SK-N-SH (cell line): ENCODE results near the gene CAMK2N1. TPM values are rescaled to one million over a fixed set of nuclear protein-coding genes. Genes with fewer than 3 reads are reported as not detected.
A peak's percentile ranks its signal among the peaks of the same experiment; 100 is the strongest.

Source experiments
- CTCF ChIA-PET: fragments of 300-600, 350-600 bp; formaldehyde crosslinking; extraction: SDS; loops from one replicate; lab custom pipeline; 2021; lab: Yijun Ruan, JAX
- POLR2A ChIA-PET: fragments of 350-600 bp; sonication (Branson Sonifier 250); formaldehyde crosslinking; extraction: SDS; loops from one replicate; lab custom pipeline; 2020; ENCODE audit warnings: antibody characterized with exemption, inconsistent platforms; lab: Yijun Ruan, JAX
- DNase-seq: peaks from one replicate; pipeline ENCODE4 v3.0.0; 2012
- H2AFZ ChIP-seq: fragments of 200-600 bp; sonication (generic); 2 replicates; pipeline ENCODE4 v1.8.1; 2016; ENCODE audit warnings: antibody characterized with exemption, mild to moderate bottlenecking, low read depth
- H3F3A ChIP-seq: fragments of 200-600 bp; sonication (generic); replicated peaks from 2 replicates; pipeline ENCODE3; 2016; ENCODE audit warnings: antibody characterized with exemption, mild to moderate bottlenecking; ENCODE audit not compliant: insufficient read depth
- H3K27ac ChIP-seq, 2 experiments: fragments of 200-500 bp in 1 of 2; fragments of 200-600 bp in 1 of 2; sonication (Bioruptor generic) in 1 of 2; sonication (generic), shearing (Covaris generic) in 1 of 2; 2 replicates each; pipeline versions ENCODE4 v1.5.1 to v1.6.1; 2014 to 2016; ENCODE audit warnings: low read depth in 2 of 2, inconsistent platforms in 1 of 2, low read length in 1 of 2, mild to moderate bottlenecking in 1 of 2, mixed read lengths in 1 of 2
- H3K27me3 ChIP-seq: fragments of 200-600 bp; sonication (generic), shearing (Covaris generic); 2 replicates; pipeline ENCODE4 v1.6.1; 2016; ENCODE audit warnings: mixed run types; ENCODE audit not compliant: insufficient read depth
- H3K36me3 ChIP-seq, 2 experiments: fragments of 200-500 bp in 1 of 2; fragments of 200-600 bp in 1 of 2; sonication (Bioruptor generic) in 1 of 2; sonication (generic) in 1 of 2; replicated peaks in 1 of 2; 2 replicates each; pipeline versions ENCODE3 to v1.5.1; 2014 to 2016; ENCODE audit warnings: low read length in 1 of 2, mild to moderate bottlenecking in 1 of 2; ENCODE audit not compliant: insufficient read depth in 2 of 2, control insufficient read depth in 1 of 2
- H3K4me1 ChIP-seq, 2 experiments: fragments of 200-500 bp in 1 of 2; fragments of 200-600 bp in 1 of 2; sonication (Bioruptor generic) in 1 of 2; sonication (generic), shearing (Covaris generic) in 1 of 2; 2 replicates each; pipeline versions ENCODE4 v1.5.1 to v1.6.1; 2014 to 2016; ENCODE audit warnings: low read depth in 1 of 2, low read length in 1 of 2, mixed run types in 1 of 2; ENCODE audit not compliant: insufficient read depth in 2 of 2, control insufficient read depth in 1 of 2
- H3K4me2 ChIP-seq: fragments of 200-600 bp; sonication (generic), shearing (Covaris generic); 2 replicates; pipeline ENCODE4 v1.6.1; 2017; ENCODE audit warnings: mixed run types
- H3K4me3 ChIP-seq, 2 experiments: fragments of 200-500 bp in 1 of 2; fragments of 200-600 bp in 1 of 2; sonication (Bioruptor generic) in 1 of 2; sonication (generic), shearing (Covaris generic) in 1 of 2; 2 replicates each; pipeline versions ENCODE4 v1.5.1 to v1.8.1; 2014 to 2016; ENCODE audit warnings: low read depth in 2 of 2, inconsistent platforms in 1 of 2, low read length in 1 of 2, mild to moderate bottlenecking in 1 of 2, mixed read lengths in 1 of 2, moderate library complexity in 1 of 2
- H3K79me2 ChIP-seq: fragments of 200-600 bp; sonication (generic); 2 replicates; pipeline ENCODE4 v1.8.1; 2017; ENCODE audit warnings: mild to moderate bottlenecking; ENCODE audit not compliant: insufficient read depth
- H3K9ac ChIP-seq: fragments of 200-600 bp; sonication (generic); 2 replicates; pipeline ENCODE4 v1.6.1; 2017; ENCODE audit warnings: mixed run types
- H3K9me2 ChIP-seq: fragments of 200-600 bp; sonication (generic); 2 replicates; pipeline ENCODE4 v1.6.1; 2017; ENCODE audit warnings: mixed run types
- H3K9me3 ChIP-seq: fragments of 200-600 bp; sonication (generic); 2 replicates; pipeline ENCODE4 v1.6.1; 2017; ENCODE audit warnings: mixed run types, mild to moderate bottlenecking, moderate library complexity
- H4K20me1 ChIP-seq: fragments of 200-600 bp; sonication (generic); 2 replicates; pipeline ENCODE4 v1.6.1; 2017; ENCODE audit warnings: mild to moderate bottlenecking, mixed run types; ENCODE audit not compliant: insufficient read depth
- EP300 ChIP-seq, 2 experiments: IDR thresholded peaks; 2 replicates each; pipeline versions ENCODE4 v1.4.0 to v1.6.1; 2012; ENCODE audit warnings: borderline replicate concordance in 1 of 2, low read depth in 1 of 2, low read length in 1 of 2
- EZH2phosphoT487 ChIP-seq: fragments of 200-600 bp; sonication (generic); IDR thresholded peaks from 2 replicates; pipeline ENCODE4 v1.6.1; 2017; ENCODE audit warnings: low read depth, mixed run types, mild to moderate bottlenecking, antibody characterized with exemption, moderate library complexity, borderline replicate concordance
- SMC3 ChIP-seq: IDR thresholded peaks from 2 replicates; pipeline ENCODE4 v1.6.1; 2012; ENCODE audit warnings: low read depth, low read length, improper control_type of control experiment
- WGBS: methylation state at CpG from one replicate; pipeline ENCODE4 v1.1.6; 2017; ENCODE audit warnings: low lambda C conversion rate; 5-methylcytosine and 5-hydroxymethylcytosine counted together
- polyA plus RNA-seq, 3 experiments: library from polyadenylated mRNA; depleted of rRNA; stranded (reverse); fragments of >200 nt; gene quantifications; 2 replicates each; pipeline ENCODE4 v1.2.3, GENCODE V29; 2012
- TF ChIP-seq, protein P1 (sequence below): fragments of 150-350 bp; IDR thresholded peaks from 2 replicates; pipeline ENCODE4 v1.6.1; 2017; ENCODE audit warnings: antibody characterized with exemption, low read length, low read depth, borderline replicate concordance
- TF ChIP-seq, protein P2 (sequence below): IDR thresholded peaks from 2 replicates; pipeline ENCODE4 v1.4.0; 2012; ENCODE audit warnings: low read depth, borderline replicate concordance
- TF ChIP-seq, protein P3 (sequence below): IDR thresholded peaks from 2 replicates; pipeline ENCODE4 v1.6.1; 2012; ENCODE audit warnings: mild to moderate bottlenecking, low read depth, low read length, moderate library complexity
- TF ChIP-seq, protein P4 (sequence below): IDR thresholded peaks from 2 replicates; pipeline ENCODE4; 2012

Gene CAMK2N1
- polyA plus RNA-seq, 1 of the 3 experiments (the other 2 are of a cell fraction): 5.3 TPM

DNA sequence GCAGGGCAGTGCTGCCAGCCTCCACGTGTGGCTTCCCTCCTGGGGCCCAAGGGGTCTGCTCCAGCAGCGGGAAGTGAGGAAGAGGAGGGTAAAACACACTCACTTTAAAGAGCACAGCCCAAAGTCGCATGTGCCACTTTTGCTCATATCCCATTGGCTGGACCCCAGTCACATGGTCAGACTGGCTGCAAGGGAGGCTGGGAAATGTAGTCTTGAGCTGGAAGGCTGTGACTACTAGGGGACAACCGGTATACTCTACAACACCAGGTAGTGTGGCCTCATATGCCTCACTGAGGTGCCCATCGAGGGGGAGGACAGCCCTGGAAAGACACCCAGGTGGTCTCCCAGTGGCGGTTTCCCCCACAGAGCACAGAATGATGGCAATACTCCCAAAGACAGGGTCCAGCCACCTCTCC lies 45.2 kb downstream of the CAMK2N1 start:
- Histone ChIP-seq H3K79me2 (no peaks in the 10 kb centered on the region), H3F3A (no peaks in the 10 kb centered on the region), H3K27ac (no peak overlapping the region), H3K9me2 (no peaks in the 10 kb centered on the region), H3K4me3 (no peak overlapping the region), H3K36me3 (no peaks in the 10 kb centered on the region), H3K4me2 (no peak overlapping the region), H2AFZ (0 out of 2 replicates have a peak overlapping the region, but pooled peaks have one; percentile 56), H3K27me3 (no peaks in the 10 kb centered on the region; the same call in 1 of the 2 replicates), H3K9me3 (no peaks in the 10 kb centered on the region), H3K9ac (no peak overlapping the region), H3K4me1 (peaks cover 0 to 11% of the 10 kb centered on the region in 2 experiments; a peak in 1 of 4 replicates), H4K20me1 (no peaks in the 10 kb centered on the region)
- DNase-seq: peak; percentile 80
- ChIA-PET POLR2A (no interaction called here), CTCF (interaction anchor here (0.8 to 3.4 kb wide), 6 partner anchors 8 to 228 kb away, joined by 3 to 16 read pairs (median 6); no protein-coding TSS in a partner anchor)
- WGBS: 20% methylated on average over 5 of the region's 6 CpGs
- TF ChIP-seq, protein P1, sequence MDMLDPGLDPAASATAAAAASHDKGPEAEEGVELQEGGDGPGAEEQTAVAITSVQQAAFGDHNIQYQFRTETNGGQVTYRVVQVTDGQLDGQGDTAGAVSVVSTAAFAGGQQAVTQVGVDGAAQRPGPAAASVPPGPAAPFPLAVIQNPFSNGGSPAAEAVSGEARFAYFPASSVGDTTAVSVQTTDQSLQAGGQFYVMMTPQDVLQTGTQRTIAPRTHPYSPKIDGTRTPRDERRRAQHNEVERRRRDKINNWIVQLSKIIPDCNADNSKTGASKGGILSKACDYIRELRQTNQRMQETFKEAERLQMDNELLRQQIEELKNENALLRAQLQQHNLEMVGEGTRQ: peak; percentile 81
- no peak for TF ChIP-seq EP300 (IDR thresholded peaks at IDR 0.05; ENCODE audit: borderline replicate concordance in 1 of 2, low read depth in 1 of 2, low read length in 1 of 2)
- no peak for TF ChIP-seq SMC3
- TF ChIP-seq, protein P2, sequence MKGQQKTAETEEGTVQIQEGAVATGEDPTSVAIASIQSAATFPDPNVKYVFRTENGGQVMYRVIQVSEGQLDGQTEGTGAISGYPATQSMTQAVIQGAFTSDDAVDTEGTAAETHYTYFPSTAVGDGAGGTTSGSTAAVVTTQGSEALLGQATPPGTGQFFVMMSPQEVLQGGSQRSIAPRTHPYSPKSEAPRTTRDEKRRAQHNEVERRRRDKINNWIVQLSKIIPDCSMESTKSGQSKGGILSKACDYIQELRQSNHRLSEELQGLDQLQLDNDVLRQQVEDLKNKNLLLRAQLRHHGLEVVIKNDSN: peak; percentile 95

DNA sequence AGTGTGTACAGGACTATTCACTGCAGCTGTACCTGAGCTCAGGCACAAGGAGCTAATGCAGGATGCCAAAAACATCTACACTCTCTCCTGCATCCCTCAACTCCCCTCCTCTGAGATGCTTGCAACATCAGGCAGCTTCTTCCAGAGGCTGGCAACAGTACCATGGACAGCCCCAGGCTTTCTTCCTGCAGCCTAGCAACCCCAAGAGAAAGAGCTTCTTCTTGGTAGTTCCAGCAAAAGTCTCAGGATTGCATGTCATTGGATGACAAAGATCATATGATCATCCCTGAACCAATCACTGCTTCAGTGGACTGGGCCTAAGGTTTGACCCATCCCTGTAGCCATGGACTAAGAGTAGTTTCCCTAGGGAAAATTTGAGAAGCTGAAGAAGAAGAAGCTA lies 46.7 kb downstream of the CAMK2N1 start:
- H4K20me1 ChIP-seq: no peaks in the 10 kb centered on the region
- H3K9me3 ChIP-seq: no peaks in the 10 kb centered on the region
- no peak overlapping the region for H3K4me2 ChIP-seq
- ChIA-PET POLR2A (interaction anchor here (0.6 kb wide), 1 partner anchor 64 kb away, joined by 3 read pairs; no protein-coding TSS in a partner anchor), CTCF (interaction anchor here (0.9 to 3.4 kb wide), 8 partner anchors 10 to 222 kb away, joined by 3 to 22 read pairs (median 4); no protein-coding TSS in a partner anchor)
- H3F3A ChIP-seq: no peaks in the 10 kb centered on the region
- no peaks in the 10 kb centered on the region for H3K36me3 ChIP-seq
- H3K9ac ChIP-seq: no peak overlapping the region
- H3K79me2 ChIP-seq: no peaks in the 10 kb centered on the region
- no peaks in the 10 kb centered on the region; the same call in 1 of the 2 replicates for H3K27me3 ChIP-seq
- H2AFZ ChIP-seq: no peak overlapping the region
- no peak overlapping the region for H3K27ac ChIP-seq
- H3K9me2 ChIP-seq: no peaks in the 10 kb centered on the region
- TF ChIP-seq, protein P3, sequence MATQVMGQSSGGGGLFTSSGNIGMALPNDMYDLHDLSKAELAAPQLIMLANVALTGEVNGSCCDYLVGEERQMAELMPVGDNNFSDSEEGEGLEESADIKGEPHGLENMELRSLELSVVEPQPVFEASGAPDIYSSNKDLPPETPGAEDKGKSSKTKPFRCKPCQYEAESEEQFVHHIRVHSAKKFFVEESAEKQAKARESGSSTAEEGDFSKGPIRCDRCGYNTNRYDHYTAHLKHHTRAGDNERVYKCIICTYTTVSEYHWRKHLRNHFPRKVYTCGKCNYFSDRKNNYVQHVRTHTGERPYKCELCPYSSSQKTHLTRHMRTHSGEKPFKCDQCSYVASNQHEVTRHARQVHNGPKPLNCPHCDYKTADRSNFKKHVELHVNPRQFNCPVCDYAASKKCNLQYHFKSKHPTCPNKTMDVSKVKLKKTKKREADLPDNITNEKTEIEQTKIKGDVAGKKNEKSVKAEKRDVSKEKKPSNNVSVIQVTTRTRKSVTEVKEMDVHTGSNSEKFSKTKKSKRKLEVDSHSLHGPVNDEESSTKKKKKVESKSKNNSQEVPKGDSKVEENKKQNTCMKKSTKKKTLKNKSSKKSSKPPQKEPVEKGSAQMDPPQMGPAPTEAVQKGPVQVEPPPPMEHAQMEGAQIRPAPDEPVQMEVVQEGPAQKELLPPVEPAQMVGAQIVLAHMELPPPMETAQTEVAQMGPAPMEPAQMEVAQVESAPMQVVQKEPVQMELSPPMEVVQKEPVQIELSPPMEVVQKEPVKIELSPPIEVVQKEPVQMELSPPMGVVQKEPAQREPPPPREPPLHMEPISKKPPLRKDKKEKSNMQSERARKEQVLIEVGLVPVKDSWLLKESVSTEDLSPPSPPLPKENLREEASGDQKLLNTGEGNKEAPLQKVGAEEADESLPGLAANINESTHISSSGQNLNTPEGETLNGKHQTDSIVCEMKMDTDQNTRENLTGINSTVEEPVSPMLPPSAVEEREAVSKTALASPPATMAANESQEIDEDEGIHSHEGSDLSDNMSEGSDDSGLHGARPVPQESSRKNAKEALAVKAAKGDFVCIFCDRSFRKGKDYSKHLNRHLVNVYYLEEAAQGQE: peak; percentile 93
- TF ChIP-seq, protein P4, sequence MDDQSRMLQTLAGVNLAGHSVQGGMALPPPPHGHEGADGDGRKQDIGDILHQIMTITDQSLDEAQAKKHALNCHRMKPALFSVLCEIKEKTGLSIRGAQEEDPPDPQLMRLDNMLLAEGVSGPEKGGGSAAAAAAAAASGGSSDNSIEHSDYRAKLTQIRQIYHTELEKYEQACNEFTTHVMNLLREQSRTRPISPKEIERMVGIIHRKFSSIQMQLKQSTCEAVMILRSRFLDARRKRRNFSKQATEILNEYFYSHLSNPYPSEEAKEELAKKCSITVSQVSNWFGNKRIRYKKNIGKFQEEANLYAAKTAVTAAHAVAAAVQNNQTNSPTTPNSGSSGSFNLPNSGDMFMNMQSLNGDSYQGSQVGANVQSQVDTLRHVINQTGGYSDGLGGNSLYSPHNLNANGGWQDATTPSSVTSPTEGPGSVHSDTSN: no peak
- no peak for TF ChIP-seq EZH2phosphoT487
- no peak for DNase-seq
- no peak overlapping the region for H3K4me3 ChIP-seq
- H3K4me1 ChIP-seq: peaks cover 0 to 11% of the 10 kb centered on the region in 2 experiments; a peak in 1 of 4 replicates
